ENCODE results near the gene THOC6. TPM values are rescaled to one million over a fixed set of nuclear protein-coding genes. Genes with fewer than 3 reads are reported as not detected.

Gene THOC6
- total and polyA plus RNA-seq, 9 of the 15 experiments (the other 6 are each of a cell fraction or from before 2014, with no cell fraction given), result 2.5 to 65.4 (median 42.3) TPM

GRCh38 chr16:3021449-3022207 lies 2.2 kb upstream of the THOC6 start (continued):
- TF ChIP-seq ZNF212 (CRISPR knock-in tag; IDR thresholded peaks at IDR 0.05) (no peak), HOXB6 (CRISPR knock-in tag; IDR thresholded peaks at IDR 0.05; ENCODE audit: borderline replicate concordance) (no peak), ZNF644 (tag; IDR thresholded peaks at IDR 0.05; ENCODE audit: low read depth) (no peak), ZNF140 (CRISPR knock-in tag; IDR thresholded peaks at IDR 0.05) (no peak), SP2 (IDR thresholded peaks at IDR 0.05; ENCODE audit: extremely low read depth, low read depth, low read length, poor library complexity, severe bottlenecking) (no peak), MED1 (CRISPR knock-in tag; IDR thresholded peaks at IDR 0.05; ENCODE audit: borderline replicate concordance) (no peak), FOXJ3 (CRISPR knock-in tag; IDR thresholded peaks at IDR 0.05) (no peak), NR2F6 (CRISPR knock-in tag; IDR thresholded peaks at IDR 0.05) (no peak), ZNF586 (CRISPR knock-in tag; conservative IDR thresholded peaks at IDR 0.05) (no peak), ZNF134 (CRISPR knock-in tag; conservative IDR thresholded peaks at IDR 0.05) (no peak), THRAP3 (IDR thresholded peaks at IDR 0.05; ENCODE audit: borderline replicate concordance) (no peak), WHSC1 (IDR thresholded peaks at IDR 0.05; ENCODE audit: low read length) (no peak), STAT5B (CRISPR knock-in tag; IDR thresholded peaks at IDR 0.05) (no peak), PPARD (CRISPR knock-in tag; IDR thresholded peaks at IDR 0.05) (no peak), BACH1 (tag; IDR thresholded peaks at IDR 0.05) (no peak), HMGN3 (IDR thresholded peaks at IDR 0.05; ENCODE audit: borderline replicate concordance, extremely low read depth, insufficient read length, low read depth, low read length) (peak; percentile 56), TCFL5 (CRISPR knock-in tag; conservative IDR thresholded peaks at IDR 0.05) (no peak), YY1 (IDR thresholded peaks at IDR 0.05; ENCODE audit: borderline replicate concordance in 1 of 3, control insufficient read depth in 1 of 3, extremely low read depth in 1 of 3, insufficient read depth in 3 of 3, insufficient read length in 1 of 3, insufficient replicate concordance in 2 of 3, low read depth in 1 of 3, low read length in 2 of 3) (no peak), CREB1 (IDR thresholded peaks at IDR 0.05) (no peak), CREB1 (CRISPR knock-in tag; IDR thresholded peaks at IDR 0.05) (0 out of 2 replicates have a peak, but pooled peaks have one; percentile 14)
- TF ChIP-seq, protein P1, sequence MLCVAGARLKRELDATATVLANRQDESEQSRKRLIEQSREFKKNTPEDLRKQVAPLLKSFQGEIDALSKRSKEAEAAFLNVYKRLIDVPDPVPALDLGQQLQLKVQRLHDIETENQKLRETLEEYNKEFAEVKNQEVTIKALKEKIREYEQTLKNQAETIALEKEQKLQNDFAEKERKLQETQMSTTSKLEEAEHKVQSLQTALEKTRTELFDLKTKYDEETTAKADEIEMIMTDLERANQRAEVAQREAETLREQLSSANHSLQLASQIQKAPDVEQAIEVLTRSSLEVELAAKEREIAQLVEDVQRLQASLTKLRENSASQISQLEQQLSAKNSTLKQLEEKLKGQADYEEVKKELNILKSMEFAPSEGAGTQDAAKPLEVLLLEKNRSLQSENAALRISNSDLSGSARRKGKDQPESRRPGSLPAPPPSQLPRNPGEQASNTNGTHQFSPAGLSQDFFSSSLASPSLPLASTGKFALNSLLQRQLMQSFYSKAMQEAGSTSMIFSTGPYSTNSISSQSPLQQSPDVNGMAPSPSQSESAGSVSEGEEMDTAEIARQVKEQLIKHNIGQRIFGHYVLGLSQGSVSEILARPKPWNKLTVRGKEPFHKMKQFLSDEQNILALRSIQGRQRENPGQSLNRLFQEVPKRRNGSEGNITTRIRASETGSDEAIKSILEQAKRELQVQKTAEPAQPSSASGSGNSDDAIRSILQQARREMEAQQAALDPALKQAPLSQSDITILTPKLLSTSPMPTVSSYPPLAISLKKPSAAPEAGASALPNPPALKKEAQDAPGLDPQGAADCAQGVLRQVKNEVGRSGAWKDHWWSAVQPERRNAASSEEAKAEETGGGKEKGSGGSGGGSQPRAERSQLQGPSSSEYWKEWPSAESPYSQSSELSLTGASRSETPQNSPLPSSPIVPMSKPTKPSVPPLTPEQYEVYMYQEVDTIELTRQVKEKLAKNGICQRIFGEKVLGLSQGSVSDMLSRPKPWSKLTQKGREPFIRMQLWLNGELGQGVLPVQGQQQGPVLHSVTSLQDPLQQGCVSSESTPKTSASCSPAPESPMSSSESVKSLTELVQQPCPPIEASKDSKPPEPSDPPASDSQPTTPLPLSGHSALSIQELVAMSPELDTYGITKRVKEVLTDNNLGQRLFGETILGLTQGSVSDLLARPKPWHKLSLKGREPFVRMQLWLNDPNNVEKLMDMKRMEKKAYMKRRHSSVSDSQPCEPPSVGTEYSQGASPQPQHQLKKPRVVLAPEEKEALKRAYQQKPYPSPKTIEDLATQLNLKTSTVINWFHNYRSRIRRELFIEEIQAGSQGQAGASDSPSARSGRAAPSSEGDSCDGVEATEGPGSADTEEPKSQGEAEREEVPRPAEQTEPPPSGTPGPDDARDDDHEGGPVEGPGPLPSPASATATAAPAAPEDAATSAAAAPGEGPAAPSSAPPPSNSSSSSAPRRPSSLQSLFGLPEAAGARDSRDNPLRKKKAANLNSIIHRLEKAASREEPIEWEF (CRISPR knock-in tag; IDR thresholded peaks at IDR 0.05), result no peak
- TF ChIP-seq, protein P2, sequence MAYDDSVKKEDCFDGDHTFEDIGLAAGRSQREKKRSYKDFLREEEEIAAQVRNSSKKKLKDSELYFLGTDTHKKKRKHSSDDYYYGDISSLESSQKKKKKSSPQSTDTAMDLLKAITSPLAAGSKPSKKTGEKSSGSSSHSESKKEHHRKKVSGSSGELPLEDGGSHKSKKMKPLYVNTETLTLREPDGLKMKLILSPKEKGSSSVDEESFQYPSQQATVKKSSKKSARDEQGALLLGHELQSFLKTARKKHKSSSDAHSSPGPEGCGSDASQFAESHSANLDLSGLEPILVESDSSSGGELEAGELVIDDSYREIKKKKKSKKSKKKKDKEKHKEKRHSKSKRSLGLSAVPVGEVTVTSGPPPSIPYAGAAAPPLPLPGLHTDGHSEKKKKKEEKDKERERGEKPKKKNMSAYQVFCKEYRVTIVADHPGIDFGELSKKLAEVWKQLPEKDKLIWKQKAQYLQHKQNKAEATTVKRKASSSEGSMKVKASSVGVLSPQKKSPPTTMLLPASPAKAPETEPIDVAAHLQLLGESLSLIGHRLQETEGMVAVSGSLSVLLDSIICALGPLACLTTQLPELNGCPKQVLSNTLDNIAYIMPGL (CRISPR knock-in tag; IDR thresholded peaks at IDR 0.05), result no peak

Measured in K562 (cell line).